CD4-positive, CD25-positive, alpha-beta regulatory T cell (primary cell): Measurements from ENCODE around the gene SELENOO. TPM values are rescaled to one million over a fixed set of nuclear protein-coding genes. Genes with fewer than 3 reads are reported as not detected.

ENCODE experiments used
- ATAC-seq, 2 donors: fragments of 150-1000 bp; cut with Tn5 transposase; one replicate each; pipeline ENCODE4 v1.10.0; 2021; ENCODE audit warnings: low read depth in 2 of 2, moderate number of reproducible peaks in 2 of 2, moderate library complexity in 1 of 2
- DNase-seq, 3 donors: peaks; one replicate each; pipeline versions ENCODE4 v3.0.0 to v3.0.0-alpha.2; 2012 to 2022; ENCODE audit warnings: mixed read lengths in 1 of 3
- H3K27ac ChIP-seq: one replicate; pipeline ENCODE4 v1.7.0; 2013; ENCODE audit warnings: mild to moderate bottlenecking, low read length; ENCODE audit not compliant: insufficient read depth, poor library complexity, severe bottlenecking
- H3K27me3 ChIP-seq: one replicate; pipeline ENCODE4 v1.7.0; 2013; ENCODE audit warnings: low read length; ENCODE audit not compliant: control insufficient read depth, insufficient read depth
- H3K36me3 ChIP-seq: one replicate; pipeline ENCODE4 v1.7.0; 2013; ENCODE audit warnings: mild to moderate bottlenecking, low read length, moderate library complexity; ENCODE audit not compliant: control insufficient read depth, insufficient read depth
- H3K4me1 ChIP-seq: 2 replicates; pipeline ENCODE4 v1.7.0; 2013; ENCODE audit warnings: mild to moderate bottlenecking, low read length; ENCODE audit not compliant: insufficient read depth, control insufficient read depth, poor library complexity, severe bottlenecking
- H3K4me3 ChIP-seq: one replicate; pipeline ENCODE4 v1.7.0; 2013; ENCODE audit warnings: low read depth, mild to moderate bottlenecking, low read length, moderate library complexity
- H3K9me3 ChIP-seq, 2 experiments: 1 replicate in 1 of 2; 2 replicates in 1 of 2; pipeline ENCODE4 v1.7.0; 2013; ENCODE audit warnings: low read length in 2 of 2, mild to moderate bottlenecking in 1 of 2, moderate library complexity in 1 of 2; ENCODE audit not compliant: control insufficient read depth in 2 of 2
- H3K27ac Mint-ChIP-seq, 3 donors: one replicate each; pipeline ENCODE4 v1.8.0; 2020 to 2022; ENCODE audit warnings: mild to moderate bottlenecking in 3 of 3, mixed read lengths in 3 of 3, moderate library complexity in 2 of 3
- H3K27me3 Mint-ChIP-seq: one replicate; pipeline ENCODE4 v1.8.0; 2022; ENCODE audit warnings: mild to moderate bottlenecking, mixed read lengths
- H3K36me3 Mint-ChIP-seq: one replicate; pipeline ENCODE4 v1.8.0; 2020; ENCODE audit warnings: mixed read lengths
- H3K4me1 Mint-ChIP-seq, 4 donors: one replicate each; pipeline ENCODE4 v1.8.0; 2020 to 2022; ENCODE audit warnings: mixed read lengths in 4 of 4, mild to moderate bottlenecking in 1 of 4
- H3K4me3 Mint-ChIP-seq, 4 donors: one replicate each; pipeline ENCODE4 v1.8.0; 2020 to 2022; ENCODE audit warnings: mild to moderate bottlenecking in 4 of 4, mixed read lengths in 4 of 4, moderate library complexity in 3 of 4
- H3K9me3 Mint-ChIP-seq, 7 donors: one replicate each; pipeline ENCODE4 v1.8.0; 2020 to 2022; ENCODE audit warnings: mixed read lengths in 7 of 7, mild to moderate bottlenecking in 3 of 7, moderate library complexity in 2 of 7
- polyA plus RNA-seq, 4 donors: library from polyadenylated mRNA; unstranded; fragments of 300-500 nt; fragmentation: Illumina TruSeq; gene quantifications; one replicate each; pipeline ENCODE4 v1.2.3, GENCODE V29; 2021
- total RNA-seq: library from RNA; stranded (reverse); gene quantifications from one replicate; pipeline ENCODE4 v1.2.3, GENCODE V29; 2022

Gene SELENOO
- total and polyA plus RNA-seq, 5 donors from 2014 or later = 1.8 to 31.9 (median 3.5) TPM

DNA sequence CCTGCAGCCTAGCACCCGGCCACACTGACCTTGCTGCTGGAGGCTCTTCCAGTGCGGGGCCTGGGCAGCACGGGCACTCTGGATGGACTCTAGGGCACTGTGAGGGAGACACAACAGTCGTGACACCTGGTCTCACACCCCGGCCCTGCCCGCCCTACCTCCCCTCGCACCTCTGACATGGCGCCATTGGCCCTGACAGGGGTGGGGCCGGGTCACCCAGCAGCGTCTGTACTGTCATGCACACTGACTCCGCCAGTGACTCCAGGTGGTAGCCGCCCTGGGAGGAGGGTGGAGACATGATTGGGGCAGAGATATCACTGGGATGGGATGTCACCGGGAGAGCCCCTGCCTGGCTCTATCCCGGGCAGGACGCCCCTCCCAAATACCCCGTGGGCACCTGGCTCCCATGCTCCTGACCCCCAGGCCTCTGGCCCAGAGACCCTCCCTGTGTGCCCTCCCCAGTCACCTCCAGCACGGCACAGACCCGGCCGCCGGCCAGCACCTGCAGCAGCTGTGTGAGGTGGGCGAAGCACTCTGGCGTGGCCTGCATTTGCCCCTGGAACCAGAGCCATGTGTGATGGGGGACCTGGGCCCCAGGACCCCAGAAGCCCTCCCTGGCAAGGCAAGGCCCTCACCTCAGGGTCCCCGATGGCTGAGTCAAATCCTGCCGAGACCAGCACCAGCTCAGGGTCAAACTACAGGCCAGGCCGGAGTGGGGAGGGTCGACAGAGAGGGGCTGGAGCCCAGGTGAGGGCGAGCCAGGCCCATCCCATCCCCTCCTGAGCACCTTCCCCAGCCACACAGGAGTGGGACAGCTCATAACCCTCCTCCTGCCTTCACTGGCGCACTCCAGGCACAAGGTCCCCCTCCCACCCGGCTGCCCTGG, 47.6 kb downstream of the SELENOO start:
- H3K4me3 ChIP-seq = no peak overlapping the region
- H3K4me1 ChIP-seq = peaks cover 63% of the 10 kb centered on the region
- ATAC-seq (no peak), DNase-seq (no peak)
- H3K9me3 ChIP-seq = no peaks in the 10 kb centered on the region
- Mint-ChIP-seq H3K27me3 (no peaks in the 10 kb centered on the region), H3K9me3 (peaks cover 0 to 1% (median 0%) of the 10 kb centered on the region in 7 donors), H3K4me1 (peaks cover 0 to 37% (median 14%) of the 10 kb centered on the region in 4 donors), H3K27ac (no peak overlapping the region), H3K4me3 (peak overlapping the region in 3 of 4 donors; percentile 46 to 90 (median 85)), H3K36me3 (peaks cover 3% of the 10 kb centered on the region)
- peaks cover 3% of the 10 kb centered on the region for H3K36me3 ChIP-seq
- H3K27ac ChIP-seq = peak overlapping the region; percentile 42
- H3K27me3 ChIP-seq = no peaks in the 10 kb centered on the region

- peaks cover 53% of the 10 kb centered on the region for H3K4me1 ChIP-seq
- H3K4me3 ChIP-seq = peak overlapping the region; percentile 13
- Mint-ChIP-seq H3K4me1 (peaks cover 0 to 28% (median 11%) of the 10 kb centered on the region in 4 donors), H3K9me3 (peaks cover 0 to 1% (median 0%) of the 10 kb centered on the region in 7 donors), H3K27ac (no peak overlapping the region), H3K4me3 (peak overlapping the region in 3 of 4 donors; percentile 77 to 81 (median 81)), H3K27me3 (no peaks in the 10 kb centered on the region), H3K36me3 (peaks cover 3% of the 10 kb centered on the region)
- H3K36me3 ChIP-seq = peaks cover 3% of the 10 kb centered on the region
- H3K27ac ChIP-seq = no peak overlapping the region
- no peak for ATAC-seq
- H3K27me3 ChIP-seq = no peaks in the 10 kb centered on the region
- DNase-seq = no peak
- H3K9me3 ChIP-seq = no peaks in the 10 kb centered on the region
These were observed 48.8 kb downstream of the SELENOO start for GRCh38 chr22:50249341-50250248.

DNA sequence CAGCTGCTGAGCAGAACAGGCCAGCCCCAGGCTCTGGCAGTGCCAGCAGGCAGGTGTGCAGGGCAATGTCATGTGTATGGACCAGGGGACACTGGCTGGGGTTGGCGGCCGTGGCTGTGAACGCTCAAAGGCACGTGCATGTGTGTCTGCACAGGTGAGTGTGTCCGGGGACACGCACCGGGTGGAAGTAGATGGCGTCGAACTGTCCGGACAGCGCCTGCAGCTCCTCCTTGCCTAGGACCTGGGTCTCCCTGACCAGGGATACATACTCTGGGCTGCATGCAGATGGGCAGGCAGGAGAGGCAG, 49.4 kb downstream of the SELENOO start:
- Histone ChIP-seq H3K4me1 (peaks cover 53% of the 10 kb centered on the region), H3K36me3 (peaks cover 3% of the 10 kb centered on the region), H3K4me3 (peak overlapping the region; percentile 13), H3K27ac (peak overlapping the region; percentile 67), H3K27me3 (no peaks in the 10 kb centered on the region), H3K9me3 (no peaks in the 10 kb centered on the region)
- H3K4me1 Mint-ChIP-seq = peaks cover 0 to 25% (median 7%) of the 10 kb centered on the region in 4 donors
- H3K27me3 Mint-ChIP-seq = no peaks in the 10 kb centered on the region
- no peak for DNase-seq
- H3K4me3 Mint-ChIP-seq = peak overlapping the region; percentile 52 to 81 (median 79)
- H3K36me3 Mint-ChIP-seq = no peaks in the 10 kb centered on the region
- peaks cover 0 to 1% (median 0%) of the 10 kb centered on the region in 7 donors for H3K9me3 Mint-ChIP-seq
- H3K27ac Mint-ChIP-seq = no peak overlapping the region
- no peak for ATAC-seq

GRCh38 chr22:50250555-50251476, 50.0 kb downstream of the SELENOO start, which contains the start of gene HDAC10:
TSS of gene HDAC10 (minus strand) at chr22:50251265. CDS start at chr22:50251032, 233 bp downstream.
- ATAC-seq (peak; percentile 70 to 72), DNase-seq (peak; percentile 71 to 90 (median 75))
- Mint-ChIP-seq H3K36me3 (no peaks in the 10 kb centered on the region), H3K9me3 (peaks cover 0 to 1% (median 0%) of the 10 kb centered on the region in 7 donors), H3K4me1 (peaks cover 0 to 25% (median 7%) of the 10 kb centered on the region in 4 donors), H3K27ac (peak within 1 kb of the TSS in 2 of 3 donors; percentile 32 to 59), H3K4me3 (peak within 1 kb of the TSS; percentile 77 to 87 (median 84)), H3K27me3 (no peaks in the 10 kb centered on the region)
- peaks cover 47% of the 10 kb centered on the region for H3K4me1 ChIP-seq
- H3K27me3 ChIP-seq = no peaks in the 10 kb centered on the region
- peak within 1 kb of the TSS; percentile 67 for H3K27ac ChIP-seq
- H3K4me3 ChIP-seq = peak within 1 kb of the TSS; percentile 51
- peaks cover 3% of the 10 kb centered on the region for H3K36me3 ChIP-seq
- no peaks in the 10 kb centered on the region for H3K9me3 ChIP-seq

DNA sequence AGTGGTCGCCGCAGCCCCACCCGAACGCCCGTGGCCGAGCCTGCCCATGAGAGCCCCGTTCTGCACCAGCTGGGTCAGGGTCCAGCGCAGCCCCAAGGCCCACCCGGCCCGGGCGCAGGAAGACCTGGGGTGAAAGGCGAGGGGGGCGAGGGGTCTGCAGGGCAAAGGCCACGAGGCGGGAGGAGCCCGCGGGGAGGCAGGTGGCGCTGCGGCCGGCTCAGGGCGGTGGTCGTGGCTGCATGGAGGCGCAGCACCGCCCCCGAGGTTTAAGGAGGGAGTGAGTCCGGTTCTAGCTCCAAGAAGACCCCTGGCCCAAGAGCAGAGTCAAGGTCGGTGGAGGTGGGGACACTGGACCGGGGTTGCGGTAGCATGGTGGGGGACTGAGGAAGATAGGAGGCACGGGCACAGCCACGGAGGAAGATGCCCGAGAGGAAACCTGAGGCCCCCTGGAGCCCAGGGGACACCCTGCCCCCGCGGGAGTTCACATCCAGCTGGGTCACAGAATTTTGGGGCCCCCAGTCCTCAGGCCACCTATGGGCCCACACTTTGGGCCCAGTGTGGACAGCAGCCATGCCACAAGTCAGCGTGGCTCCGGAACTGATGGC, 50.8 kb downstream of the SELENOO start:
- peak overlapping the region in 1 of 3 donors; percentile 32 for H3K27ac Mint-ChIP-seq
- no peaks in the 10 kb centered on the region for H3K27me3 Mint-ChIP-seq
- DNase-seq = peak in 2 of 3 donors; percentile 18 to 36
- H3K4me3 ChIP-seq = no peak overlapping the region
- H3K27me3 ChIP-seq = no peaks in the 10 kb centered on the region
- peaks cover 0 to 21% (median 7%) of the 10 kb centered on the region in 4 donors for H3K4me1 Mint-ChIP-seq
- H3K36me3 ChIP-seq = peaks cover 1% of the 10 kb centered on the region
- H3K9me3 Mint-ChIP-seq = peaks cover 0 to 1% (median 0%) of the 10 kb centered on the region in 7 donors
- ATAC-seq = no peak
- H3K9me3 ChIP-seq = no peaks in the 10 kb centered on the region
- H3K4me1 ChIP-seq = peaks cover 40% of the 10 kb centered on the region
- H3K36me3 Mint-ChIP-seq = no peaks in the 10 kb centered on the region
- peak overlapping the region; percentile 56 to 87 (median 72) for H3K4me3 Mint-ChIP-seq
- H3K27ac ChIP-seq = peak overlapping the region; percentile 67

DNA sequence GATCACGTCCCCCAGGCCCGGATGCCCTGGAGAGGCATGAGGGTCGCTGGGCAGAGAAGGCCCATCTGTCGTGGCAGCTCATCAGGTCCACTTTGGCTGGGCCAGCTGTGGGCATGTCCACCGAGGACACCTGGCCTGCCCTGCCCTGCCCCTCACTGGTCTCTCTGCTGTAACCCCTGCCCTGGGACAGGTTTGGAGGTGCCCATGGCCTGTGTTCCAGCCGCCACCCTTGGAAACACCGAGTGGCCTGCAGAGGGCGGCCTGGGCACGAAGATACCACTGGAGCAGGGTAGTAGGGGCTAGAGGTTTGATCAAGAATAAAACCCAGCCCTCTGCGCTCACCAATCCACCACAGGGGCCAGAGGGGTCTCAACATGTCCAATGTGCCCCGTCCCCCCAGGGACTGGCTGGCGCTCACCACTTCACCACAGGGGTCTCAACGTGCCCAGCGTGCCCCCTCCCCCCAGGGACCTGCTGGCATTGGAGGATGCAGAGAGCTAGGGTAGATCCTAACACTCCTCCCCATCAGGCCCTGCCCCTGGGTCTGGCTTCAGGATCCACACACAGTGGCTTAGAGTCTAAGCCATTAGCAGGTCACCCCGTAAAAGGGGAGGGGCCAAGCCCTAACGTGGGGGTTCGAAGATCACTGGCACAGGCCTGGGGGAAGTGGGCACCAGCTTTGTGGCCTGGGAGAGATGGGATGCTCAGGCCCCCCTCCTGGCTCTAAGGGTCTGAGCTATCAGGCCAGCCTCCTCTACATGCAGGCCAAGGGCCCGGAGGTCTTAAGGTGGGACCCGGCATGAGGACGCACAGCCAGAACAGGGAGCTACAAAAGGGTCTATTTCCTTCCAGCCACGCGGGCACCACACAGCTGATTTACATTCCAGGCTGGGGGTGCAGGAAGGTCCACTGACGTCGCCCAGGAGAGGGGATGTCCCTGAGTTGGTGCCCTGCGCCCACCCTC, 51.6 kb downstream of the SELENOO start:
- peak; percentile 72 to 78 for ATAC-seq
- Mint-ChIP-seq H3K36me3 (no peaks in the 10 kb centered on the region), H3K4me1 (peaks cover 0 to 18% (median 5%) of the 10 kb centered on the region in 4 donors), H3K9me3 (peaks cover 0 to 1% (median 0%) of the 10 kb centered on the region in 7 donors), H3K4me3 (peak overlapping the region; percentile 66 to 87 (median 82)), H3K27ac (peak overlapping the region in 1 of 3 donors; percentile 32), H3K27me3 (no peaks in the 10 kb centered on the region)
- Histone ChIP-seq H3K36me3 (no peaks in the 10 kb centered on the region), H3K4me3 (no peak overlapping the region), H3K4me1 (peaks cover 40% of the 10 kb centered on the region), H3K9me3 (no peaks in the 10 kb centered on the region), H3K27me3 (no peaks in the 10 kb centered on the region), H3K27ac (peak overlapping the region; percentile 67)
- peak; percentile 48 to 77 (median 71) for DNase-seq
